NCI-H446 (cell line): ENCODE measurements around the gene MBD5.

Source experiments
- DNase-seq, 2 experiments: peaks; one replicate each; lab custom pipeline; 2025; lab: John Stamatoyannopoulos, UW

MBD5 gene

DNA sequence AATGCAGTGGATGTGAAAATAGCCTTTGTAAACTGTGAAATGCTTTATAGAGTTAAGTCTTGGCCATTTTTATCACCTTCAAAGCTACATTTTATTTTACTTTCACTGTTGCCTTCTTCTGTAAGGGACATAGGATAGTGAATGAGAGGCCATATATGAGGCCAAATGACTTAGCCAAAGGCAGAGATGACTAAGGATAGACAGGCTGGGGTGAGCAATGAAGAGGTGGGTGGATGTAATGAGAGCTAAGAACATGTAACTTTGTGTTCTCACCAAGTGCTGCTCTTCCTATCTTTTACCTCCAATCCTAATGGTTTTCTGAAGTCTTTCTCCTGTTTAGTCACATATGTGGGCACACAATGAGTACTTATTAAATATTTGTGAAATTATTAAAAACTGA is 101.9 kb downstream of the MBD5 start:
- no peak for DNase-seq

DNA sequence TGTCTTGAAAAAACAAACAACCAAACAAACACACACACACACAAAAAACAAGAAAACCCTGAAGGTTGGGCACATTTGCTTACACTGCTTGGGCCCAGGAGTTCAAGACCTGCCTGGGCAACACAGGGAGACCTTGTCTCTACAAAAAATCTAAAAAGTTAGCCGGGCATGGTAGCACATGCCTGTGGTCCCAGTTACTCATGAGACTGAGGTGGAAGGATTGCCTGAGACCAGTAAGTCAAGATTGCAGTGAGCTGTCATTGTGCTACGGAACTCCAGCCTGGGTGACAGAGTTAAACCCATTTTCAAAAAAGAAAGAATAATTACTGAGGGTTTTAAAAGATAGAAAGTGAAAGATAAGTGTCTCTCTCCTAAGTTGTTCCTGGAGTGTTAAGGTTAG is 103.4 kb downstream of the MBD5 start:
- DNase-seq: no peak

DNA sequence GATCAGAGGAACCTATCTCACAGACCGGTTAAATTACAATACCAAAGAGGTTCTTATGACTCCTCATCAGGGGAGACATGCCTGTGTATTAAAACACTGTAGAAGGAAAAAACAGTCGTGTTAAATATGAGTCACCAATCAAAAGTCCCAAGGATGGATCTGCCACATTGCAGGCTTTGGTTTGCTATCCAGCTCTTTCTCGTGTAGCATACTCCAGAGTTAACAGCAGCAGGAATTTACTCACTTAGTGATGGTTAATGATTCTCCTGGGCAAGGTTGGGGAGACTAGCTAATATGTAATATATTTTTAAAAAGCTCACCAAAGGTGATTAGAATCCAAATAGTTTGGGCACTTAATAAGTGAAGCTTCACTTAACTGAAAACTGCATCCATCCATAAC is 109.7 kb downstream of the MBD5 start:
- DNase-seq: no peak

DNA sequence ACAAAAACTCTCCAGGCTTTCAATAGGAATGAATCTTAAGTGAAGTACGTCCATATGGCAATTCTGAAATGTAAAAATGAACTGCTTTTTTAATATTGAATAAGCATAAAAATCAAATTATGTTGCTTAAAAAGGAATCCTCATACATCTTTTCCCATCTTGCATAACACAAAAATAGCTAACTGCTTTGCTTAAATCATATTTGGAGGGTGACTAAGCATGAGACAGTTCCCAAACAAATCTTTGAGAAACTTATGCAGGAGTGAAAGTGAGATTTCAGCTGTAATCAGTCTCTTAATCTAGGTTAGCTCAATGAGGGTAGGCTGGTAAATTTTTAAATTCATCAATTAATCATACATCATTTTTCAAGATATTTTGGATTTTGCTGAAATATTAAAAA is 111.5 kb downstream of the MBD5 start:
- DNase-seq: no peak

DNA sequence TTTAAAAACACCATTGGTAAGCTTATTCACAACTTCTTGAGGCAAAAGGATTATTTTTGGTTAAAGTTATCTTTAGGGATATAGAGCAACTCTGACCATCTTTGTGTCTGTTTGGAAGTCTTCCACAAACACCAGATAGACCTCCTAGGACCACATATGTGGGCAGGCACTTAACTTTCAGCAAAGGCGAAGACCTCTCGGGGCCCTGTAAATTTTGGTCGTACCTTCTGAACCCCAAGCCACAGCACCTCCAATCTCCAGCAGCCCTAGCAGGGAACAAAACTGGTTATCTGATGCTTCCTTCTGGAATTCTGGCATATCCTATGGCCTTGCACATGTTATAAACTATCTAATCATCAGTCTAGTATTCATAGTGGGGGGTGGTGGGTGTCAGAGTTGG is 114.8 kb downstream of the MBD5 start:
- DNase-seq: no peak

DNA sequence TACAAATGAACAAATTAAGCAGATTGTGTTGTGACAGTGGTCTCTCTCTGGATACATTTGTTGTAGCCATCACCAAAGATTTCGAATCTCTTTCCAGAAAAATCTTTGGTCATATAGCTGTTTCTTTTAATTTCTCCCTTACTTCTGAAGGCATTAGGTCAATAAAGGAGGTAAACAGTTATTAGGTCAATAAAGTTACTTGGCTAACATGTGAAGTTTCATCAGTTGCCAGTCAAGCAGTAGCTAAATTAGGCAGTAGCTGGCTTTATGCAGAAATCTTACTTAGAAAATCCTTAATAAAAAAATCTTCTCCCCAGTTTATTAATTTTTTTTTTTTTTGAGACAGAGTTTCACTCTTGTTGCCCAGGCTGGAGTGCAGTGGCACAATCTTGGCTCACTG is 115.5 kb downstream of the MBD5 start:
- DNase-seq: no peak

DNA sequence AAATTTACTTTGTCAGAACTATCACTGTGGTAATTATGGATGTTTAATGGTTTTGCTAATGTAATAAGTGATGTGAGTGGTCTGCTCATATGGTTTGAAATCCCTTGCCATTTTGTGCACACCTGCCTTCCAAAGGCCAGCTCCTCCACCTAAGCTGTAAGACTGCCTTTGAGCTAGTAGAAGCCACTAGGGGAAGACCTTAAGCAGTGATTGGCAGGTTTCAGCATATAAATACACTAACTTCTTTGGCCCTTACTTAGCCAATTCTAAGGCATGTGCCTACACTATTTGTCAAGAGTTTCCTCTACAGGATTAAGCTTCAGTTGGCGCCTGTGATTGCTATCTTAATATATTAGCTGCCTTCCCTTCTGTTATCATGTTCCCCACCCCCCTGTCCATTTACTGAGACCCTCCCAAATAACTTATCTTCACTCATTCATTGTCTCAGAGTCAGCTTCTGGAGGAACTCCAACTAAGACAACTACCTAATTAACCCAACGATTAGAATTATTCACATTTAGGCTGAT is 141.1 kb downstream of the MBD5 start:
- DNase-seq: no peak

DNA sequence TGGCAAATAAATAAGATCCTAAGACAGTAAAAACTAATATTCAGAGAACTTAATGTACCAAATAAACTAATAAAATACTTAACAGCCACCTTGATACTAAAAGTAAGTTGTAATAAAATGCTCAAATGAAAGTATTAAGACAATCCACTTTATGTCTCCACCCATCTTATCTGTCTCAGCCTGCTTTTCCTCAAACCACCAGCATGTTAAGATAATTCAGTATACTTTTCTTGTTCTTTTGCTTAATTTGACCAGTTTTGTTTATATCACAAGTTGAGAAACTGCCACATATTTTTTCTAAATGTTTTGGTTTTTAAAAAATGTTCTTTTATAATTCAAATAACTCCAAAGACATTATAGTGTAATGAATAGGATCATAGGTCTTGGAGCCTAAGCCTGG is 142.0 kb downstream of the MBD5 start:
- DNase-seq: no peak

DNA sequence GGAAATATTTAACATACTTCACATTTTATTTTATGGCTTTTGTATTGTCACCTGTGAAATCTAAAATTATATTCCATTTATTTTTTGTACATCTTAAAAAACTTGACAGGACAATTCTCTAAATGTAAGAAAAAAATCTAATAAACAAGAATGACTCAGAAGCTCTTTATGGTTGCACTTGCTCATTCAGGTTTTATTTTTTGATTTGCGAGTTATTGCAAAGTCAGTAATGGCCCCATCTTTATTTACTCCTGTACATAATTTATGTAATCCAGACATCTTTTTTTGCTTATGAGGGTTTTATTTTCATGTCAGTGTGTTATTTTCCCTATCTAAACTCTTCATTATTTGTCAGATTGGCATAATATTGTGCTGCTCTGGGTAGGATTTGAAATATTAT is 145.1 kb downstream of the MBD5 start:
- no peak for DNase-seq

DNA sequence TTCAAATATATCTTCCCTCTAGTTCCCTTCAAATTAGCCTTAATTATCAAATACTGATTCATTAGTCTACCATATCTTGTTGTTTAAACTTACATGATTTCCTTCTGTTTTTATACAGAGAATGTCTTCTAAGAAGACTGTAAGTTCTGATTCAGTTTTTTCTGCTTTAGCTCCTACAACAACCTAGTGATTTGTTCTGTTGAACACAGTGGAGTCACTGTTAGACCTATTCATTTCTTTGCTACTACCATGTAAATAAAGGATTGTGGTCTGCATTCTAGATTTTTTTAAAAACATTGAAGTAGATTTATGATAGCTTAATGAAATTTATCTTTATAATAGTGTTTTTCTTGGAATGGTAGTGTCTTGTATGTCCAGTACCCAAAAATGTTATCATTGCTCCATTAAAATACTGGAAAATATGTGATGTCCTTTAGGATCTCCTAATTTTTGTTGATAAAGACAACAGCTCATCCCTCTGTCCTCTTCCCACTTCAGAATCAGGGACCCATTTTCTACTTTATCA is 146.4 kb downstream of the MBD5 start:
- no peak for DNase-seq

DNA sequence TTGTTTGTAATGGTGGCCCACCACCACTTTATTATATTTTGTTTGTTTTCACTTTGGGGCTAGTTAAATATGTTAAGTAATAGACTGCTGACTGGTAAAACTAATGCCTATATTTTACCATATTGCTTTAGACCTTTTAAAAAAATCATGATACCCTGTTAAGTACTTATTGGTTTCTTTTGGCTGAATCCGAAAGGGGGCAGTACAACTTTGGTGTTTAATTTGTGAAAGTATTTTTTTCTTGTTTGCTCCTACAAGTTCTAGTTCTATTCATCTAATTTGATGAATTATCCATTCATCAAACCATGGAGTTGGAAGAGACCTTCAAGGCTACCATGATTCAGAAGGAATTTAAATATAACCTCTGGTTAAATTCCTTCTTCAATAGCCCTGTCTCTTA is 147.0 kb downstream of the MBD5 start:
- no peak for DNase-seq

DNA sequence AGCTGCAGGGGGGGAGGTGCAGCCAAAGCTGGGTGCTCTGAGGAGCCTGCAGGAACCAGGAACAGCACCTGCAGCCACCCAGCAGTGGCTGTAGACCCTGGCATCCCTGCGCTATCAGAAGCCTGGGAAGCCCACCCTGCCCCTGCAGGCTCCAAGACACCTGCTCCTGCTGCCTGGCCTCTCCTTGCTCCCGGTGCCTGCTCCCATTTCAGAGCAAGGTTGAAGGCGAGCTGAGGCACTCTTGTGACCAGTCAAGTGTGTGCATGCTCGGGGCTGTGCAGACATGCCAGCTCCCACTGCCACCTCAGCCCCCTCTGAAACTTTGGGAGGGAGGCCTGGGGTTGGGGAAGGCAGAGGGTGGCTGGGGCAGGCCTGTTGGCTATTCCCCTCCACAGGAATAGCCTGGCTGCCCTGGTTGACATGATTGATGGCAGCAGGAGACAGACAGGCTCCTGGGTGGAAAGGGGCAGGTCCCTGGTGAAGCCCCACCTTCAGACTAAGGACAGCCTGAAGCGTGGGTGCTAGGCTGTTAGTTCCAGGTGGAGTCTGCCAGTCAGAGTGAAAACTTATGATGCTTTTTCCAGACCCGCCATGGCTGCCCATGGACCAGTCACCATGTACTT is 151.4 kb downstream of the MBD5 start:
- no peak for DNase-seq

DNA sequence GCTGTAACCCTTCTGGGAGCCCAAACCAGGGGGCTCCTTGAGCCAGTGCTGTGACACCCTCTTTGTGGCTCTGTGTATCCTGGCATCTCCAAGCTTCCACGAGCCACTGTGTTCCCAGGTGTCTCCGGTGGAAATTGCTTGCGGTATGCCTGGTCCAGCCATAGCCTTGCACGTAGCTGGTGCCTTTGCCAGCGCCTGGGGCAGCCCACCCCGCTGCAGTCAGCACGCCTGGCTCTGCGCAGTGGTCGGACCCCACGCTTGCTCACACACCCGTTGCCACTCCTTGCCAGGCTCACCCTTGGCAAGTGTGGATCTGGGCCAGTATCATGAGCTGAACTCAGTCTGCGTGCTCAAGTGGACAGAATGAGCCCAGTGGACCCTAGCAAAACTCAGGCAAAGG is 152.3 kb downstream of the MBD5 start:
- DNase-seq: no peak

DNA sequence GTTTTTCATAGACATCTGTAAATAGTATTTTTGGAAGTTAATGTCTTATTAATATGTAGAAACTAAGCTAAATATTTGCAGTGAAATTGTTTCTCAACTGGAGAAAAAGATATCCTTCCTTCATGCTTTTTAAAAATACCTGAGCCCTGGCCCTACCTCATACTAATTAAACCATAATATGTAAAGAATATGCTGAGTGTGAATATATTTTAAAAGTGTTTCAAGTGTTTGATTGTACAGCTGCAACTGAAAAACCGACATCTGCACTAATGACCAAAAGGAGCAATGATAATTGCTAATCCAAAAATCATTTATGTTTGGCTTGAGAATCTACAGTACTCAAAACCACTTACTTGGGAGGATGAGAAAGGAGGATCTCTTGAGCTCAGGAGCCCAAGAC is 156.7 kb downstream of the MBD5 start:
- DNase-seq: no peak

DNA sequence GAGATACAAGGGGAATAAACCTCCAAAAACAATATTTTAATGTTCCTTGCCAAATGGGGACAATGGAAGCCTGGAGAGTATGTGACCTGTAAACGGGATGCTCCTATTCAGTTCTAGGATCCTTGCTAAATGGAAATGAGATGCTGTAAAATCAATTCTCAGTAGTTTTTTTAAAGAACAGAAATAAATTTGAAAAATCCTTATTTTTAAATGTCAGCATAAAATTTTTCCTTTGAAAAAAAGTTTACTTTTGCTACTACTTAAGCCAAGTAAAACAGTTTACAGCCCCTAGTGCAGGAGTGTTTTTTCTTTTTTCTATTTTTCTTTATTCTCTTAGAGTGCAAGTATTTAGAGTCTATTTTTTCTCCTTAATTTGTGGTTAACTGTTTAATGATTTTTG is 158.8 kb downstream of the MBD5 start:
- no peak for DNase-seq

DNA sequence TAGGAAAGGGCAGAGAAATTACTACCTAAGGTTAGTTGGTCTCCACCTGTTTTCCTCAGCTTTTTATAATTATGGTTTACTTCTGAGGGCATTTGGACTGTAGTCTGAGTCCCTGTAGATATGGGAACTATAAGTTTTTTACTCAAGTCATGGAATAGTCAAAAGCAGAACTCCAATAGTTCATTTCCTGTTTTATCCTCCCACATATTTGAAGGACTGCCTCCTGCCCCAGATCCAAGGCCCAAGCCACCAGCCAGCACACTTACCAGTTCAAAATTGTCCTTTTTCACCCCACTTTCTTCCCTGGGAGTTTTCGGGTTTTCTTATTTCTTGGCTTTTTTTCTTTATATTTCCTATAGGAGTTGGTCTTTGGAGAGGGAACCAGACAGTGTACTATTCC is 164.1 kb downstream of the MBD5 start:
- DNase-seq: no peak

DNA sequence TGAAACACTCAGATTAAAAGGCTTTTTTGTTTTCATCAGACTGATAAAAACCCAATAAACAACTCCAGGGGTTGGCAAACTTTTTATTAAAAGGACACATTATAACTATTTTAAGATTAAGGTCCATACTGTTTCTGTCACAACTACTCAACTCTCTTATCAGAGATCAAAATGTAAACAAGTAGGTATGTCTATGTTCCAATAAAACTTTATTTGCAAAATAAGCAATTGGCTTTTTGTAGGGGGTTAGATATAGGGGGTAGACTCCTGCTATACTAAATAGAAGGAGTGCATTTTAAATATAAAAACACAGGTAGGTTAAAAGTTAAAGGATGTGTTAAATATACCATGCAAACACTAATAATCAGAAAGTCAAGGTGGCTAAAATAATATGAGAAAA is 174.0 kb downstream of the MBD5 start:
- DNase-seq: no peak

DNA sequence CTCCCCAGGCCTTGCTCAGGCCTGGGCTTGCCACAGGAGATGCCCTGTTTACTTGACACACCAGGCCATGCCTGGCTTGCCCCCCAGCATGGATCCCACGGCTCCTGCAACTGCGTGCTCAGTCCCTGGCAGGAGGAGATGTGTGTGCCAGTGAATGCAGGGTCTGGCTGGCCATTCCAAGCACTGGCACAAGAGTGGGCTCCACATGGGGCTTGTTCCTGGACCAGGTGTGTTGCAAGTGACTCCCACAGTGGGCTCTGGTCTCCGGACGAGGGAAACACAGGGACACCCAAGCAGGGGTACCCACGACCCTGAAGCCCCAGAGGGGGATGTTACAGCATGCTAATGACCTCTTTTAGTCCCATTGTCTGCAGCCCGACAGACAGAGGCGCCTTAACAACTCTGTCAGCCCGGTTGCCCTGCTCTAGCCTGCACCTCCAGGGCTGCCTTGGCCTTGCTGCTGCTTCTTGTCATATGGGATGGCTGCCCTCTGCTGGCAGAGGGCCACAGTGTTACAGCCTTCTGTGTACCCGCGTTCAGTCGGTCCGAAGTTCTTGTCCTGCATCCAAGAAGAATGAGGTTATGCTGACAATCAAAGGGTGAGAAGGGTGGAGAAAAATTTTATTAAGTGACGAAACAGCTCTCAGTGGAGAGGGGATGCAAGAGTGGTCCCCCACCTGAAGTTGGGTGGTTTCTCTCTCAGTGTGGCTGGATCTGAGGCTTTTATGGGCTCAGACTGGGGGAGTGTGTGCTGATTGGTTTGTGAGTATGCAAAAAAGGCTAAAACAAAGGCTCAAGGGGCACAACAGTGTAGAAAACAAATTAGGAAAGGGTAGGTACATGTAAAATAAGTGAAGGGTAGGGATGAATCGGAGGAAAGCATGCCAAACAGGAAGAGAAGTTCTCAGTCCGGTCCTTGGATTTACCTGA is 180.4 kb downstream of the MBD5 start:
- DNase-seq: peak; percentile 7 to 69

DNA sequence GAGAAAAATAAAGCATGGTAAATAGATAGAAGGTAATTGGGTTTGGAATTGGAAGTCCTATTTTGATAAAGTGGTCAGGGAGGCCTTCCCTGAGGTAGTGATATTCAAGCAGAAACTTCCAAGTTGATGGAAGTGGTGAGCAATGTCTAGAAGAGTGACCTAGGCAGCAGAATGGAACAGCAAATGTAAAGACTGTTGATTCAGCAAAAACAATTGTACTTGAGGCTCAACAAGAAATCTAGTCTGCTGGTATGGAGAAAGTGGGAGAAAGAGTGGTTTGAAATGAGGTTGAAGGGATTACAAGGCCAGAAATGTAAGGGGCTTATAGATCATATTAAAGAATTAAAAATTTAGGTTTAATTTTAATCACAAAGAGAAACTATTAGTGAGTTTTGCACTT is 181.3 kb downstream of the MBD5 start:
- no peak for DNase-seq

DNA sequence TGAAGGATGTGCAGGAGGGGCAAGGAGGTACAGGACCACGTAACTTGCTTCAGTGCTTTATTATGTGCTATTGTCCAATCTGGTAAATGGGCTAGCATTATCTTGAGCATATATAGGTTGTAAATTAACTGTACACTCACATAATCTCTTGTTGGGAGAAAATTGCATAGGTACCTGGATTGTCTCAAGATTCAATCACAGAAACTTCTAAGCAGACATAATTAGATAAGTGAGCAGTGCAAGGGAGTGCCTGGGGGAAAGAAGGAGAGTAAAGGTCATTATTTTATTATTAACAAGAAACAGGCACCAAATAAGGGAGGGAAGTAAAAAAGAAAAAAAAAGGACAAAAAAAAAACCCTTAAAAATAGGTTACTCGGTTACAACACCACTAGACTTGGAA is 186.2 kb downstream of the MBD5 start:
- no peak for DNase-seq

DNA sequence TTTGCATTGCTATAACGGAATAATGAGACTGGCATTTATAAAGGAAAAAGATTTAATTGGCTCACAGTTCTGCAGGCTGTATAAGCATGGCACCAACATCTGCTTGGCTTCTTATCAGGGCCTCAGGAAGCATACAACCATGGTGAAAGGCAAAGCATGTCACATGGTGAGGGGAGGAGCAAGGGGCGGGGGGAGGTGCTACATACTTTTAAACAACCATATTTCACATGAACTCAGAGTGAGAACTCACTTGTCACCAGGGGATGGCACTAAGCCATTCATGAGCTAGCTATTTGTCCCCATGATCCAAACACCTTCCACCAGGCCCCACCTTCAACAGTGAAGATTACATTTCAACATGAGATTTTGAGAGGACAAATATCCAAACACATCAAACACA is 188.7 kb downstream of the MBD5 start:
- DNase-seq: no peak

DNA sequence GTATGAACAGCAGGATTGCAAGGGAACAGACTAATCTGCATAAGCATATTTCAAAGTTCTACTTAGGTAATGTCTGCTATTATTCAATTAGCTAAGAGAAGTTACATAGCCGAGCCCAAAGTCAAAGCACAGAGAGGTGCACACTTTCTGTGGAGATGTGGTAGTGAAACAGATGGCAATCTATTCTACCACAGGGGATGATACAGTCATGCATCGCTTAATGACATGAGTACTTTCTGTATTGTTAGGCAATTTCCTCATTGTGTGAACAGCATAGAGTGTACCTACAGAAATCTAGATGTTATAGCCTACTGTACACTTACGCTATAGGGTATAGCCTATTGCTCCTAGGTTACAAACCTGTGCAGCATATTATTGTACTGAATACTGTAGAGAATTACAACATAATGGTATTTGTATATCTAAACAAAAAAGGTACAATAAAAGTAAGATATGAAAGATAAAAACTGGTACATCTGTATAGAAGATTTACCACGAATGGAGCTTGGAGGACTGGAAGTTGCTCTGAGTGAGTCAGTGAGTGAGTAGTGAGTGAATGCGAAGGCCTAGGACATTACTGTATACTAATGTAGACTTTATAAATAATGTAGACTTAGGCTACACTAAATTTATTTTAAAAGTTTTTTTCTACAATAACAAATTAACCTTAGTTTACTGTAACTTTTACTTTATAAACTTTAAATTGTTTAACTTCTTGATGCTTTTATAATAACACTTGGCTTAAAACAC is 197.6 kb downstream of the MBD5 start:
- DNase-seq: no peak

DNA sequence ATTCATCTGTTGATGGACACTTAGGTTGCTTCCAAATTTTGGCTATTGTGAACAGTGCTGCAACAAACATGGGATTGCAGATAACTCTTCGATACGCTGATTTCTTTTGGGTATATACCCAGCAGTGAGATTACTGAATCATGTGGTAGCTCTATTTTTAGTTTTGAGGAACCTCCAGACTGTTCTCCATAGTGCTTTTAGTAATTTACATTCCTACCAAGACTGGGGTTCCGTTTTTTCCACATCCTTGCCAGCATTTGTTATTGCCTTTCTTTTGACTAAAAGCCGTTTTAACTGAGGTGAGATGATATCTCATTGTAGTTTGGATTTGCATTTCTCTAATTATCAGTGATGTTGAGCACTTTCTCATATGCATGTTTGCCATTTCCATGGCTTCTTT is 200.3 kb downstream of the MBD5 start:
- no peak for DNase-seq
